GM12878 (cell line): Measurements from ENCODE around the gene MPZL1. TPM values are rescaled to one million over a fixed set of nuclear protein-coding genes. Genes with fewer than 3 reads are reported as not detected.

Experiments
- ATAC-seq: fragments of 200-7000 bp; cut with Tn5 transposase; 3 replicates; pipeline ENCODE4 v1.9.1; 2020; ENCODE audit warnings: mild to moderate bottlenecking, moderate library complexity
- BruUV-seq: library from RNA; stranded (reverse); fragments of 400-500 nt; replicated peaks from 2 replicates; lab custom pipeline; 2021; lab: Mats Ljungman, UMichigan
- CTCF ChIA-PET: fragments of 300-600 bp; sonication (Branson Sonifier 250); formaldehyde crosslinking; extraction: SDS; loops from one replicate; lab custom pipeline; 2021; ENCODE audit warnings: inconsistent platforms; lab: Yijun Ruan, JAX
- POLR2A ChIA-PET: fragments of 350-600 bp; formaldehyde crosslinking; extraction: SDS; loops from one replicate; lab custom pipeline; 2021; ENCODE audit warnings: inconsistent platforms; lab: Charles Lee
- RAD21 ChIA-PET: fragments of 300-600 bp; sonication (Branson Sonifier 250); formaldehyde crosslinking; loops from one replicate; lab custom pipeline; 2023; ENCODE audit warnings: antibody characterized with exemption; ENCODE audit not compliant: unreplicated experiment; lab: Charles Lee
- SMC1A ChIA-PET: fragments of 300-600 bp; sonication (Branson Sonifier 250); formaldehyde crosslinking; loops from one replicate; lab custom pipeline; 2023; ENCODE audit not compliant: unreplicated experiment, uncharacterized antibody; lab: Charles Lee
- DNase-seq: peaks from one replicate; pipeline ENCODE4 v3.0.0-alpha.2; 2011; ENCODE audit warnings: low read depth, low spot score
- FAIRE-seq: peaks from 3 replicates; lab custom pipeline; 2011; peaks lifted over from hg19 to GRCh38; lab: Jason Lieb, UNC
- H2AFZ ChIP-seq: 2 replicates; pipeline ENCODE4 v1.6.0; 2011; ENCODE audit warnings: low read depth, low read length, control low read depth; ENCODE audit not compliant: control insufficient read depth
- H3K27ac ChIP-seq: 2 replicates; pipeline ENCODE4 v1.5.1; 2011; ENCODE audit warnings: control low read depth; ENCODE audit not compliant: control insufficient read depth, insufficient read depth
- H3K27me3 ChIP-seq, 2 experiments: replicated peaks in 1 of 2; 2 replicates each; pipeline versions ENCODE4 v1.6.0 to v1.6.1; 2011; ENCODE audit warnings: low read length in 1 of 2; ENCODE audit not compliant: control insufficient read depth in 2 of 2, insufficient read depth in 2 of 2
- H3K36me3 ChIP-seq, 2 experiments: 2 replicates each; pipeline ENCODE4 v1.5.1; 2011; ENCODE audit warnings: low read length in 1 of 2; ENCODE audit not compliant: control insufficient read depth in 2 of 2, insufficient read depth in 2 of 2
- H3K4me1 ChIP-seq: 2 replicates; pipeline ENCODE4 v1.6.1; 2011; ENCODE audit warnings: mild to moderate bottlenecking, low read length, moderate library complexity, mixed read lengths; ENCODE audit not compliant: control insufficient read depth, insufficient read depth
- H3K4me2 ChIP-seq: 2 replicates; pipeline ENCODE4 v1.6.0; 2011; ENCODE audit warnings: control low read depth; ENCODE audit not compliant: control insufficient read depth, insufficient read depth
- H3K4me3 ChIP-seq: fragments of 200-600 bp; sonication (generic); 2 replicates; pipeline ENCODE4 v1.5.1; 2016
- H3K79me2 ChIP-seq: 2 replicates; pipeline ENCODE4 v1.6.0; 2011; ENCODE audit warnings: low read length; ENCODE audit not compliant: control insufficient read depth, insufficient read depth
- H3K9ac ChIP-seq: 2 replicates; pipeline ENCODE4 v1.8.0; 2011; ENCODE audit warnings: low read length, control low read depth, mixed read lengths; ENCODE audit not compliant: control insufficient read depth, insufficient read depth
- H3K9me3 ChIP-seq: replicated peaks from 3 replicates; pipeline ENCODE4 v1.5.1; 2011; ENCODE audit warnings: mild to moderate bottlenecking, low read length; ENCODE audit not compliant: control insufficient read depth, insufficient read depth
- H4K20me1 ChIP-seq: 2 replicates; pipeline ENCODE4 v1.6.0; 2011; ENCODE audit not compliant: control insufficient read depth, insufficient read depth
- BACH1 ChIP-seq: fragments of 450-650 bp; IDR thresholded peaks from 2 replicates; pipeline ENCODE4 v1.6.1; 2017; ENCODE audit warnings: mild to moderate bottlenecking, borderline replicate concordance
- HDAC6 ChIP-seq: fragments of 200-600 bp; sonication (generic); IDR thresholded peaks from one replicate; pipeline ENCODE4 v1.8.0; 2017; ENCODE audit warnings: antibody characterized with exemption; ENCODE audit not compliant: unreplicated experiment
- MTA2 ChIP-seq: fragments of 450-650 bp; IDR thresholded peaks from 2 replicates; pipeline ENCODE4 v1.6.1; 2016; ENCODE audit warnings: low read depth, mild to moderate bottlenecking, moderate library complexity
- NRF1 ChIP-seq: conservative IDR thresholded peaks from 2 replicates; pipeline ENCODE4 v1.6.1; 2011; ENCODE audit warnings: mild to moderate bottlenecking, low read depth, low read length, improper control_type of control experiment
- PAX5 ChIP-seq: IDR thresholded peaks from 2 replicates; pipeline ENCODE4 v1.6.1; 2011; ENCODE audit warnings: low read depth, low read length, borderline replicate concordance
- PAX8 ChIP-seq: fragments of 450-650 bp; IDR thresholded peaks from 2 replicates; pipeline ENCODE4 v1.6.1; 2017; ENCODE audit warnings: mild to moderate bottlenecking, moderate library complexity
- STAT3 ChIP-seq: IDR thresholded peaks from 2 replicates; pipeline ENCODE4 v1.6.1; 2011; ENCODE audit warnings: low read depth, low read length, improper control_type of control experiment
- ZBTB40 ChIP-seq: fragments of 450-650 bp; IDR thresholded peaks from 2 replicates; pipeline ENCODE4 v1.6.1; 2016; ENCODE audit warnings: mild to moderate bottlenecking, moderate library complexity, borderline replicate concordance
- ZNF384 ChIP-seq: IDR thresholded peaks from 2 replicates; pipeline ENCODE4 v1.6.1; 2012; ENCODE audit warnings: low read depth, mild to moderate bottlenecking, low read length, improper control_type of control experiment, borderline replicate concordance
- WGBS: methylation state at CpG from one replicate; pipeline ENCODE4 v1.1.6; 2016; ENCODE audit warnings: low lambda C conversion rate; ENCODE audit not compliant: insufficient replicate concordance, insufficient coverage; ENCODE audit errors: missing lambda C conversion rate; 5-methylcytosine and 5-hydroxymethylcytosine counted together
- in situ Hi-C: fragments of 300-500 bp; cut with MboI; formaldehyde crosslinking; loops from 9 replicates; pipeline ENCODE4 v1.14.3; 2018; ENCODE audit warnings: mixed read lengths
- intact Hi-C: fragments of 100-400 bp; cut with micrococcal nuclease; formaldehyde crosslinking; loops from one replicate; pipeline ENCODE4 v1.14.2; 2022; ENCODE audit not compliant: unreplicated experiment
- polyA plus RNA-seq, 11 experiments: library from polyadenylated mRNA; depleted of rRNA in 4 of 11; unstranded in 6 of 11; stranded (reverse) in 5 of 11; fragments of >200 nt; fragmentation: Nextera tagmentation in 4 of 11; fragmentation: Illumina TruSeq in 1 of 11; extraction: Ambion mirVana in 4 of 11; extraction: Trizol in 1 of 11; gene quantifications; 1 replicate in 1 of 11; 2 replicates in 10 of 11; pipeline versions ENCODE4 v1.2.1 to v1.2.3, GENCODE V29; 2011 to 2016; ENCODE audit warnings: inconsistent platforms in 2 of 11, missing spikeins in 2 of 11, low read depth in 1 of 11
- total RNA-seq, 4 experiments: library from RNA; depleted of rRNA in 3 of 4; stranded (reverse); fragments of >200 nt in 3 of 4; fragmentation: Illumina TruSeq in 1 of 4; extraction: Trizol in 1 of 4; gene quantifications; 2 replicates each; pipeline versions ENCODE4 v1.2.1 to v1.2.3, GENCODE V29; 2013 to 2021

Gene MPZL1
- total and polyA plus RNA-seq, 10 of the 15 experiments (the other 5 are each of a cell fraction or from before 2014, with no cell fraction given) = 9.8 to 60.9 (median 45.9) TPM

GRCh38 chr1:167698313-167698712, 23.5 kb upstream of the MPZL1 start:
- Histone ChIP-seq H2AFZ (no peak overlapping the region), H3K27ac (no peak overlapping the region), H3K79me2 (no peaks in the 10 kb centered on the region), H4K20me1 (no peaks in the 10 kb centered on the region), H3K27me3 (no peaks in the 10 kb centered on the region), H3K4me1 (no peaks in the 10 kb centered on the region), H3K4me2 (no peak overlapping the region), H3K4me3 (no peak overlapping the region), H3K36me3 (peaks cover 10 to 54% of the 10 kb centered on the region in 2 experiments), H3K9ac (no peak overlapping the region), H3K9me3 (no peaks in the 10 kb centered on the region)
- ATAC-seq (no peak), FAIRE-seq (no peak), DNase-seq (no peak)
- BruUV-seq = no TSS peak
- ChIA-PET SMC1A (interaction anchor here (1.7 to 1.8 kb wide), 3 partner anchors 9 to 98 kb away, joined by 4 to 5 read pairs (median 5); no protein-coding TSS in a partner anchor), POLR2A (no interaction called here), CTCF (interaction anchor here (1.3 to 1.7 kb wide), 3 partner anchors 9 to 98 kb away, joined by 4 to 6 read pairs (median 6); no protein-coding TSS in a partner anchor), RAD21 (no interaction called here)
- 85% methylated on average over 4 of the region's 4 CpGs for WGBS
- intact Hi-C loops (no loop called here), in situ Hi-C loops (no loop called here)
- TF ChIP-seq ZBTB40 = no peak

GRCh38 chr1:167701510-167701909, 20.3 kb upstream of the MPZL1 start:
- ChIA-PET SMC1A (no interaction called here), POLR2A (no interaction called here), RAD21 (interaction anchor here (0.5 kb wide), 1 partner anchor 165 kb away, joined by 4 read pairs; no protein-coding TSS in a partner anchor), CTCF (interaction anchor here (0.6 to 2.3 kb wide), 2 partner anchors 12 to 14 kb away, joined by 3 to 11 read pairs; no protein-coding TSS in a partner anchor)
- TF ChIP-seq PAX8 = no peak
- no peak for TF ChIP-seq HDAC6
- no peak for TF ChIP-seq ZNF384
- no peak for TF ChIP-seq STAT3
- no peak for TF ChIP-seq PAX5
- TF ChIP-seq NRF1 = no peak
- no peak for TF ChIP-seq BACH1
- TF ChIP-seq MTA2 = no peak
- intact Hi-C loops (no loop called here), in situ Hi-C loops (no loop called here)
- no peaks in the 10 kb centered on the region for H3K79me2 ChIP-seq
- WGBS = 100% methylated on average over 1 of the region's 1 CpG
- H4K20me1 ChIP-seq = no peaks in the 10 kb centered on the region
- H3K27me3 ChIP-seq = no peaks in the 10 kb centered on the region
- peaks cover 13% of the 10 kb centered on the region for H3K4me1 ChIP-seq
- DNase-seq (no peak), ATAC-seq (no peak), FAIRE-seq (no peak)
- H3K4me2 ChIP-seq = no peak overlapping the region
- H3K36me3 ChIP-seq = peaks cover 5 to 45% of the 10 kb centered on the region in 2 experiments
- BruUV-seq = no TSS peak
- H3K9ac ChIP-seq = no peak overlapping the region
- H3K4me3 ChIP-seq = no peak overlapping the region
- no peak overlapping the region for H2AFZ ChIP-seq
- no peaks in the 10 kb centered on the region for H3K9me3 ChIP-seq
- H3K27ac ChIP-seq = no peak overlapping the region
